IMR-90 (cell line): ENCODE results near the gene MGRN1. TPM values are rescaled to one million over a fixed set of nuclear protein-coding genes. Genes with fewer than 3 reads are reported as not detected.

ENCODE experiments used
- ATAC-seq: fragments of 200-7000 bp; cut with Tn5 transposase; 2 replicates; pipeline ENCODE4 v1.9.1; 2020; ENCODE audit warnings: low read depth, mild to moderate bottlenecking, moderate library complexity
- BruUV-seq: library from RNA; stranded (reverse); fragments of 400-500 nt; replicated peaks from 2 replicates; lab custom pipeline; 2021; lab: Mats Ljungman, UMichigan
- CTCF ChIA-PET: fragments of 300-600 bp; formaldehyde crosslinking; extraction: SDS; loops from one replicate; lab custom pipeline; 2021; ENCODE audit warnings: antibody characterized with exemption; lab: Yijun Ruan, JAX
- POLR2A ChIA-PET: fragments of 300-600 bp; sonication (Branson Sonifier 250); formaldehyde crosslinking; loops from one replicate; lab custom pipeline; 2022; ENCODE audit warnings: antibody characterized with exemption; ENCODE audit not compliant: unreplicated experiment; lab: Charles Lee
- DNase-seq: peaks from one replicate; pipeline ENCODE4 v3.0.0; 2013
- H2AFZ ChIP-seq: replicated peaks from 2 replicates; pipeline ENCODE3; 2013; ENCODE audit warnings: low read length, mild to moderate bottlenecking; ENCODE audit not compliant: poor library complexity
- H2AK5ac ChIP-seq: 2 replicates; pipeline ENCODE4 v1.6.1; 2013; ENCODE audit warnings: low read depth, low read length, inconsistent platforms
- H2AK9ac ChIP-seq: replicated peaks from 2 replicates; pipeline ENCODE3; 2013; ENCODE audit warnings: mild to moderate bottlenecking, low read depth, low read length, moderate library complexity; ENCODE audit not compliant: poor library complexity
- H2BK120ac ChIP-seq: 2 replicates; pipeline ENCODE4 v1.6.1; 2013; ENCODE audit warnings: low read depth, low read length, inconsistent platforms
- H2BK15ac ChIP-seq: 3 replicates; pipeline ENCODE4 v1.6.1; 2013; ENCODE audit warnings: low read depth, low read length, inconsistent platforms
- H2BK20ac ChIP-seq: 2 replicates; pipeline ENCODE4 v1.6.1; 2013; ENCODE audit warnings: low read depth, mild to moderate bottlenecking, inconsistent platforms, low read length, moderate library complexity
- H2BK5ac ChIP-seq: 2 replicates; pipeline ENCODE4 v1.6.1; 2013; ENCODE audit warnings: mild to moderate bottlenecking, low read depth, low read length, inconsistent platforms; ENCODE audit not compliant: poor library complexity, severe bottlenecking
- H3K14ac ChIP-seq: replicated peaks from 2 replicates; pipeline ENCODE4 v1.6.1; 2013; ENCODE audit warnings: low read depth, low read length, inconsistent platforms
- H3K18ac ChIP-seq: 2 replicates; pipeline ENCODE4 v1.6.1; 2013; ENCODE audit warnings: low read depth, low read length, control low read depth
- H3K23ac ChIP-seq: 2 replicates; pipeline ENCODE4 v1.6.1; 2013; ENCODE audit warnings: low read depth, low read length, inconsistent platforms
- H3K27ac ChIP-seq: 2 replicates; pipeline ENCODE4 v1.5.1; 2013; ENCODE audit warnings: mild to moderate bottlenecking, control low read depth, low read length; ENCODE audit not compliant: insufficient read depth
- H3K27me3 ChIP-seq: 2 replicates; pipeline ENCODE4 v1.6.1; 2013; ENCODE audit warnings: low read length; ENCODE audit not compliant: control insufficient read depth, insufficient read depth
- H3K36me3 ChIP-seq: 2 replicates; pipeline ENCODE4 v1.6.1; 2013; ENCODE audit warnings: low read length, mixed read lengths; ENCODE audit not compliant: control insufficient read depth, insufficient read depth
- H3K4ac ChIP-seq: 2 replicates; pipeline ENCODE4 v1.6.1; 2013; ENCODE audit warnings: low read depth, low read length, inconsistent platforms
- H3K4me1 ChIP-seq: 2 replicates; pipeline ENCODE4 v1.6.1; 2013; ENCODE audit warnings: low read length, mixed read lengths; ENCODE audit not compliant: control insufficient read depth, insufficient read depth
- H3K4me2 ChIP-seq: 2 replicates; pipeline ENCODE4 v1.6.1; 2013; ENCODE audit warnings: low read depth, mild to moderate bottlenecking, control low read depth, low read length, moderate library complexity
- H3K4me3 ChIP-seq: 2 replicates; pipeline ENCODE4 v1.5.1; 2013; ENCODE audit warnings: low read depth, mild to moderate bottlenecking, control low read depth, low read length, moderate library complexity; ENCODE audit not compliant: insufficient read depth
- H3K56ac ChIP-seq: 2 replicates; pipeline ENCODE4 v1.6.1; 2013; ENCODE audit warnings: low read length, inconsistent platforms; ENCODE audit not compliant: insufficient read depth; ENCODE audit errors: extremely low read depth
- H3K79me1 ChIP-seq, 2 experiments: 2 replicates each; pipeline ENCODE4 v1.6.1; 2013; ENCODE audit warnings: low read length in 2 of 2, inconsistent platforms in 1 of 2, low read depth in 1 of 2
- H3K9ac ChIP-seq: 2 replicates; pipeline ENCODE4 v1.6.1; 2013; ENCODE audit warnings: low read depth, low read length, control low read depth
- H3K9me1 ChIP-seq: 2 replicates; pipeline ENCODE4 v1.6.1; 2013; ENCODE audit warnings: low read length, inconsistent platforms; ENCODE audit not compliant: insufficient read depth
- H3K9me3 ChIP-seq: 2 replicates; pipeline ENCODE4 v1.6.1; 2013; ENCODE audit warnings: low read length; ENCODE audit not compliant: control insufficient read depth, insufficient read depth
- H4K20me1 ChIP-seq: 2 replicates; pipeline ENCODE4 v1.6.1; 2013; ENCODE audit warnings: low read length, inconsistent platforms; ENCODE audit not compliant: insufficient read depth
- H4K5ac ChIP-seq: 2 replicates; pipeline ENCODE4 v1.6.1; 2013; ENCODE audit warnings: mild to moderate bottlenecking, low read depth, low read length, control low read depth
- H4K8ac ChIP-seq, 2 experiments: 2 replicates each; pipeline ENCODE4 v1.6.1; 2013; ENCODE audit warnings: low read depth in 2 of 2, low read length in 2 of 2, control low read depth in 1 of 2, inconsistent platforms in 1 of 2
- H4K91ac ChIP-seq: 2 replicates; pipeline ENCODE4 v1.6.1; 2013; ENCODE audit warnings: low read depth, low read length, inconsistent platforms; ENCODE audit not compliant: insufficient read depth
- CEBPB ChIP-seq: IDR thresholded peaks from 2 replicates; pipeline ENCODE4 v1.6.1; 2012; ENCODE audit warnings: low read depth, low read length, improper control_type of control experiment
- MXI1 ChIP-seq: IDR thresholded peaks from 2 replicates; pipeline ENCODE4 v1.6.1; 2012; ENCODE audit warnings: low read depth, mild to moderate bottlenecking, low read length, moderate library complexity, borderline replicate concordance
- NFE2L2 ChIP-seq: fragments of 150-350 bp; IDR thresholded peaks from 2 replicates; pipeline ENCODE4 v1.6.1; 2016; ENCODE audit warnings: low read depth, mild to moderate bottlenecking, low read length
- POLR2A ChIP-seq: IDR thresholded peaks from 2 replicates; pipeline ENCODE4 v1.6.1; 2012; ENCODE audit warnings: mild to moderate bottlenecking, low read depth, low read length
- RCOR1 ChIP-seq: IDR thresholded peaks from 2 replicates; pipeline ENCODE4 v1.6.1; 2012; ENCODE audit warnings: mild to moderate bottlenecking, low read length, improper control_type of control experiment; ENCODE audit not compliant: insufficient replicate concordance
- RFX5 ChIP-seq: IDR thresholded peaks from 2 replicates; pipeline ENCODE4 v1.8.0; 2012; ENCODE audit warnings: low read depth, mild to moderate bottlenecking, low read length, moderate library complexity
- USF2 ChIP-seq: fragments of 150-350 bp; IDR thresholded peaks from 2 replicates; pipeline ENCODE4 v1.6.1; 2017; ENCODE audit warnings: mild to moderate bottlenecking, antibody characterized with exemption, low read length, low read depth
- WGBS, 2 experiments: methylation state at CpG; one replicate each; pipeline versions ENCODE4 v1.1.5 to v1.1.7; 2013; ENCODE audit warnings: missing lambda C conversion rate in 2 of 2; ENCODE audit not compliant: insufficient read length in 1 of 2; ENCODE audit errors: extremely low coverage in 2 of 2; 5-methylcytosine and 5-hydroxymethylcytosine counted together
- dilution Hi-C: fragments of 300-500 bp; cut with HindIII; formaldehyde crosslinking; loops from one replicate; pipeline ENCODE4 v1.14.3; 2018; ENCODE audit warnings: low sequenced_read_pairs; ENCODE audit not compliant: unreplicated experiment
- in situ Hi-C: fragments of 300-500 bp; cut with MboI; formaldehyde crosslinking; loops from 3 replicates; pipeline ENCODE4 v1.14.3; 2019; ENCODE audit warnings: low sequenced_read_pairs, inconsistent platforms, mixed read lengths
- intact Hi-C: fragments of 100-400 bp; cut with micrococcal nuclease; formaldehyde crosslinking; loops from 2 replicates; pipeline ENCODE4 v1.10.0; 2022
- polyA plus RNA-seq, 3 experiments: library from polyadenylated mRNA; depleted of rRNA; stranded (reverse); fragments of >200 nt; gene quantifications; 2 replicates each; pipeline ENCODE4 v1.2.3, GENCODE V29; 2012; ENCODE audit warnings: low replicate concordance in 1 of 3
- total RNA-seq: library from RNA; depleted of rRNA; stranded (reverse); fragments of >200 nt; gene quantifications from 2 replicates; pipeline ENCODE4 v1.2.3, GENCODE V29; 2012

The MGRN1 gene
- total and polyA plus RNA-seq, 2 of the 4 experiments (the other 2 are of a cell fraction): 11.7 to 32.7 TPM

GRCh38 chr16:4700997-4701743 is 76.5 kb downstream of the MGRN1 start:
- Histone ChIP-seq H4K5ac (no peak overlapping the region), H2BK20ac (no peak overlapping the region), H3K27ac (no peak overlapping the region), H3K9me3 (no peaks in the 10 kb centered on the region), H3K36me3 (peaks cover 64% of the 10 kb centered on the region), H3K18ac (no peak overlapping the region), H3K79me1 (peaks cover 0 to 7% of the 10 kb centered on the region in 2 experiments; a peak in 1 of 4 replicates), H3K9me1 (0 out of 2 replicates have a peak, but pooled peaks cover 3% of the 10 kb centered on the region), H2AK5ac (no peak overlapping the region), H2AK9ac (no peak overlapping the region), H3K23ac (no peak overlapping the region), H2BK120ac (no peak overlapping the region), H3K14ac (no peak overlapping the region), H3K4me1 (no peaks in the 10 kb centered on the region), H3K27me3 (no peaks in the 10 kb centered on the region), H3K56ac (no peak overlapping the region), H2BK15ac (no peak overlapping the region), H3K4ac (no peak overlapping the region), H2AFZ (no peak overlapping the region), H2BK5ac (no peak overlapping the region), H3K4me3 (no peak overlapping the region), H3K9ac (no peak overlapping the region), H3K4me2 (no peak overlapping the region), H4K91ac (no peak overlapping the region), H4K20me1 (0 out of 2 replicates have a peak, but pooled peaks cover 3% of the 10 kb centered on the region), H4K8ac (no peak overlapping the region)
- WGBS, 2 experiments: 93% methylated on average over 11 of the region's 33 CpGs; no CpG with 5 or more reads in 1 of the 2 experiments
- ATAC-seq (no peak), DNase-seq (no peak)
- in situ Hi-C loops (no loop called here), dilution Hi-C loops (no loop called here), intact Hi-C loops (no loop called here)
- ChIA-PET POLR2A (no interaction called here), CTCF (no interaction called here)
- no TSS peak for BruUV-seq
- TF ChIP-seq RFX5 (no peak), NFE2L2 (no peak), POLR2A (no peak), USF2 (no peak), RCOR1 (no peak), CEBPB (no peak), MXI1 (no peak)
